NCI-H748 (cell line): ENCODE results near the gene TCEA2.

Experiments used
- DNase-seq: peaks from one replicate; lab custom pipeline; 2025; ENCODE audit not compliant: unreplicated experiment; lab: John Stamatoyannopoulos, UW

Gene TCEA2

DNA sequence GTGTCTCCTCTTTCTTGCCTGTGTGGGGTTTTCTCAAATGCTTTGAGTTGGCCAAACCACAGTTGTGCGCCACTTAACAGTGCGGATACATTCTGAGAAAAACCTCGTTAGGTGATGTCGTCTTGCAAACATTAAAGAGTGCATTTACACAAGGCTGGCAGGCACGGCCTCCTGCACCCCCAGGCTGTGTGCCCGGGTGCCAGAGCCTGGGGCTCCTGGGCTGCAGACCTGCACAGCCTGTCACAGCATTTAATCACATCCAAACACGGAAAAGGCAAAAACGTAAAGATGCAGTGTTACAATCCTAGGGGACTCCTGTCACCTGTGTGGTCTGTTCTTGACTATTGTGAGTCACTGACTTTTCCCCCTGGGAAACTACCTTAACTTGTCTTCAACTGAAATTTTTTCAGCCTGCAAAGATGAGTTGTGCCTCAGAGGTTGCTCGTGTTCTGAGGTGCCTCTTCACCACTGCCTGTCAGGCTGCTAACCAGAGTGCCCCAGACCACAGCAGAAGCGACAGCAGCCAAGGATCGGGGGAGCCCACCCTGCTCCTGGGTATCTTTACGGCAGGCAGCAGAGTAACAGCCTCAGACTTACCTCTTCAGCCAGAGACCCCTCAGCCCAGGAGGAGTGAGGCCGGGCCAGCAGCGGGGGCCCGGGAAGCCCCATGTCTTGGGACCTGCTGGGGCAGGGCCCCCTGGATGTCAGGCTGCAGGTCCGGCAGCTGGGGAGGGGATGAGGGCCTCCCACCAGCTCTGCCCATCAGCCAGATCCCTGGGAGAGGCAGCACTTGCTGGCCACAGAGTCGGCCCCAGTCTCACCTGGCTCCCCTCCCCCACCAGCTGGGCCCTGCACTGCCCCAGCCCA is 27.7 kb upstream of the TCEA2 start:
- DNase-seq = no peak

DNA sequence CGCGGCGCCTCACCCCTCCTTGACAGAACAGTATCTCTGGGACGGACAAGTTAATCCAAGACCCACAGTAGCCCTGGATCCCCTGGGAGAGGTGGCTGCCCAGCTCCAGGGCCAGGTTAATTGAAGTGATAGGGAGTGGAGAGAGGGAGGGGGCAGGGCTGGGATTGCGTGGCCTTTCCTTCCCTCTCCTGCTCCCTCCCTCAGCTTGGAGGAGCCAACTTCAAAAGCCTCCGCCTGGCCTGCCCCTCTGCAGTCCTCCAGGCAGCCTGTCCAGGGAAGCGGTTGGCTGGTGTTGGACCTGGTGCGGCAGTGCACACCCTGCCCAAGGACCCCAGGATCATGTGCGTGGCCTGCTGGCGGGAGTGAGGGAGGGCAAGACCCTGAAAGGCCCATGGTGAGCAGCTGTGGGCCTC is 27.1 kb upstream of the TCEA2 start, which contains the start of gene C20orf204:
Gene C20orf204 (plus strand): TSS at position 250 of the 413 bp plus-strand sequence. CDS start 142 bp downstream, at position 392.
- DNase-seq = no peak

DNA sequence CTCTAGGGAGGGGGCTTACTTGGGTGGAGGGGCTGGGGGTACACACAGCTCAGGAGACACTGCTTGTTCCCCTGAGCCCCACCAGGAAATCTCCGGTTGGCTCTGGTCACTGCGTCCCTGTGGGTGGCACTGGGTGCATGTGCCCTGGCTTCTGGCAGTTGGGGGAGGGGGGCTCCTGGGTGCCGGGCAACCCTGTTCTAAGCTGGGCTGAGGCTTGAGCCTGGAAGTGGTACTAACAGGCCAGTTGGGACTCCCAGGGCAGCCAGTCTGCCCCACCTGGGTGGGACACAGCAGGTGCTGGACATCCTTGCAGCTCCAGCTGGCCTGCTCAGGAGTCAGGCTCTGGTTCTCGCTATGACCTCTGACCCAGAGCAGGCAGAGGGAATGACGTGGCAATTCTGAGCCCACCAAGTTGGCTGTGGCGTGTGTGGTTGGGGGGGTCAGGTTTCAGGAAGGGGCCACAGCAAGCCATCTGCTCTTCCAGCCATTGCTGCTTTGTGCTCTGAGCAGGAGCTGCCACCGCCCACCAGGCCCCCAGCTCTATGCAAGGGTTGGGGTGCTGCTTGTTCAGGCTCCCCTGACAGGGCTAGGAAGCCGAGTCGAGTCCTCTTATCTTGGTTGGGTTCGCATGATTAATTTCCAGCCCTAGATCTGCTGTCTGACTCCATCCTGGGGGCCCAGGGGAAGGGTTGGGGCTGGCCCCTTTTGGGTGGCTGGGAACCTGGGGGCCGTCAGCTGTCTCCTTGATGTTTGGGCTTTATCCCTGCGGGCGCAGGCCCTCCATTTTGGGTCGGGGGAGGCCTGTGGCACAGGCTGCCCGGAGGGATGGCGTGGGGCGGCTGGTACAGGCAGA is 26.4 kb upstream of the TCEA2 start:
- DNase-seq = no peak

GRCh38 chr20:64037199-64037497 is 25.9 kb upstream of the TCEA2 start:
- no peak for DNase-seq

GRCh38 chr20:64037498-64038213 is 25.3 kb upstream of the TCEA2 start:
- DNase-seq = peak; percentile 52

- peak; percentile 40 for DNase-seq
These were observed 24.8 kb upstream of the TCEA2 start for GRCh38 chr20:64038224-64038564.

DNA sequence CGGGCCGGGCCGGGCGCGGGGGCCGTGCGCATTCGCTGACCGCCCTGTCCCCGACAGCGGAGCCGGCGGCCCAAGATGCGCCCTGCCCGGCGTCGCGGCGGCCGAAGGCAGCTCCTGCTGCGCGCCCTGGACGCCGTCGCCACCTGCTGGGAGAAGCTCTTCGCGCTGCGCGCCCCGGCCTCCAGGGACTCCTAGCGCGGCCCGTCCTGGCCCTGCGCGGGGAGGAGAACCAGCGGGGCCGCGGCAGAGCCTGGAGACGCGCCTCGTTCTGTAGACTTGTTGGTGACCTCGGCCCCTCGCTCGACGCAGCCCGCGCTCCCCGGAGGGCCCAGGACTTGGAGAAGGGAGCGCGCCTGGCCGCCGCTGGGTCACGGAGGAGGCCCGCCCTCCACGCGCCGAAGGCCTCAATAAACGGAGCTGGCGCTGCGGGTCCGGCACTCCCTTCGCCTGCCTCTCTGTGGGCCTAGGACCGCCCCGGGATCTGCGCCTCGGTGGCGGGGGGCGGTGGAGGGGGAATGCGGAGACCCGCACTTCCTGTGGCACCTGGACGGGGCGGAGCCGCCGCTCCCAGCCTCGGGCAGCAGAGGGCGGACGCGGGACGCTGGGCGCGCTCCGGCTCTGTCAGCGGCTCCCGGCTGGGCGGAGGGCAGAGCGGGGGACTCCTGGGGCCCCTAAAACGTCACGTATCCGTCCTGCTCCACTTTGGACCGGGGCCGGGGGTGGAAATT is 24.3 kb upstream of the TCEA2 start:
- peak; percentile 66 for DNase-seq

- DNase-seq = no peak
These were observed 23.5 kb upstream of the TCEA2 start for GRCh38 chr20:64039293-64040160.

DNA sequence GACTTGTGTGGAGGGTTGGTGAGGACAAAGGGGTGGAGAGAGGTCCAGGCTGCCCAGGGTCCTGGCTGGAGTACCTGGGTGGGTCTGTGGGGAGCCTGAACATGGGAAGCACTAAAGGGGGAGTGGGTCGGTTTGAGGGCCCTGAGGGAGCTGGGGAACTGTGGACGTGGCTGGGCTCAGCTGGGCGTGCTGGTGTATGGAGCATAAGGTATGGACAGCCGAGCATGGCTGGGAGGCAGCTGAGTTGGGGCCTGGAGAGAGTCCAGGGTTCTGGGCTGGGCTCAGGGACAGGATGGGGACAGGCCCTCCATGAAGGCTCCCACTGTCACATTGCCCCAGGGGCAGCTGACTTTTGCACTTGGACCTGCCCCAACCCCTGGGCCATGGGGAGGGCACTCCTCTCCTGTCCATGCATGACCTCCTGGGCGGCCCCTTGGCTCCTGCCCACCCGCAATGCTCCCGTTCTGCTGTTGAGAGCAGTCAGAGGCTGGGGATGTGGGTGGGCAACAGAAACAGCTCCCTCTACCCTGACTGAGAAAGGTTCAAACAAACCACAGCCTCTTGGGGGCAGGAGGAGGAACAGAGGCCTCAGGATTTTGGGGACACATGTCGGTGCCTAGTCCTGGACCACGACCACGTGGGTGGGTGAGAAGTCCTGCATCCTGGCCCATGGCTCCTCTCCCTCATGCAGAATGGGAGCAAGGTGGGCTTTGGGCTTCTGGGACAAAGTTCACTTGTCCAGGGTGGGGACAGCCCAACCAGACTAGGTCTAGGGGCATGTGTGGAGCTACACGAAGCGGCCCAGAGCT is 22.6 kb upstream of the TCEA2 start:
- no peak for DNase-seq

- DNase-seq = no peak
These were observed 21.8 kb upstream of the TCEA2 start for GRCh38 chr20:64041040-64041780.

DNA sequence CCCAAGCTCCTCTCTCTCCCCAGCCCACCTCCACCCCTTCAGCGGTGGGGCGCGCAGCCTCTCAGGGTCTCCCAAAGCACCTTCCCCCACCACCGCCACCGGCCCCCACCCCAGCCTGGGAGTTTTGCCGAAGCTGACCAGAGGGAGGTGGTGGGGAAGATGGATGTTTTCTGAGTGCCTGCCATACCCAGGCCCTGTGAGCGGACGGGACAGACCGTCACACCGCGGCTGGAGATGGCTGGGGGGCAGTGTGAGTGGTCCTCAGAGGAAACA is 21.3 kb upstream of the TCEA2 start:
- DNase-seq = no peak

DNA sequence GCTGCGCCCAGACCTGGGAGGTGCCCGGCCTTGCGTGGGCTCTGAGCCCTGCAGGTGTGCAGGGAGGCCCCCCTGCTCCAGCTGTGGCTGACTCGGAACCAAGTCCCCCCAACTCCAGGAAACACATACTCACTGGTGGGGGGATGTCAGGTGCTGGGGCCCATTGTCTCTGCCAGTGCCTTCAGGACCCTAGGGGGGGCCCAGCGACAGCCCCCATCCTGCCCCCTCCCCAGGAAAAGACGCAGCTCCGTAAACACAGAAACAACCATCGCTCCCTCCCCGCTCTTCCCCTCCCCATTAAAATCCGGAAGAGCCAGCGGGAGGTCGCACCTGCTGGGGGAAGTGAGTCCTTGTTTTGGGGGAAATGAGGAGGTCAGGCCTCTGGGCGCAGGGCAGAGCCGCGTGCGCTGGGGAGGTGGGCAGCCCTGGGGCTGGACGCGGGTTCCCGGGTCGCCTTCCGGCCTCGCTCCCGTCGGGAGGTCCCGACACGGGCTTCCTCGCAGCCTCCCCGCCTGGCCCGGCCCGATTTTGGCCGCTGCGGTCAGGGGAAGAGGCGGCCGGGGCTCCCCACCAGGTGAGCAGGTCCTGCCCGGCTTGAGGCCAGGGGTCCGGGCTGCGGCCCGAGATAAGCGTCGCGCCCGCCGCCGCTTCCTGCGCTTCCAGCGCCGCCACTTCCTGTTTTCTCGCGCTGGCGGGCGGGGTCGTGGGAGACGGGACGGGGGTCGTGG is 20.8 kb upstream of the TCEA2 start:
- peak; percentile 12 for DNase-seq

- no peak for DNase-seq
These were observed 19.2 kb upstream of the TCEA2 start for GRCh38 chr20:64043768-64044167.

DNA sequence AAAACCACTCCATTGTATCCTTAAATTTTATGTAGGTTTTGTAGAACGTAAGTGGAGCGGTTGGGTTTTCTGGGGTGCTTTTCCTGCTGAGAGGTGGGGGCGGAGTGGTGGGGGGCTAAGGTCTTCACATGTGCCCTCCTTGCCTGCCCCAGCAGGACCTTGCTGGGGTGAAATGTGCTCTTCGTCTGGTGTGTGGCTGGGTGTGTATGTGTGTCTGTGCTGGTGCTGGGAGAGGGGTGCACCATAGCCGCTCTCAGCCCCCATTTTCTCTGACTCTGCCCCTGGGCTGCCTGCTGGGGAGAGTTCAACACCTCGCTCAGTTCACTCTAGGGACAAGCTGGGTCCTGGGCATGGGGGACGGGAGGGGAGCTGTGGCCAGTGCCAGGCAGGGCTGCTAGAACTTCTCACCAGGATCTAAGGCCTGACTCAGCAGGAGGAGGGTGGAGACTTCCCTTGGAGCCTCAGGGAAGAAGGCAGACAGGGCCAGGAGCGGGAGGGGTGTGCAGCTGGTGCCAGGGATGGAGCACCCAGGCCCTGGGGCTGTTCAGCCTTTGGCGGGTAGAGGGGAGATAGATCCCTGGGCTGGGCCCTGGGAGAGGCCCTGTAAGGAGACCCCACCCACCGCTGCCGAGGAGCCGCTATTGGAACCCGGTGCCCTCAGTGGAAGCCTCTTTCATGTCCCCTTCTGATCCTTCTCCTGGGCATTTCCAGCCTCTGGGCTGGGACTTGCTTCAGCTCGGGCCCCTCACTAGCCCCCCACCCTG is 18.3 kb upstream of the TCEA2 start:
- DNase-seq = no peak

GRCh38 chr20:64045346-64046011 is 17.5 kb upstream of the TCEA2 start:
- no peak for DNase-seq

DNA sequence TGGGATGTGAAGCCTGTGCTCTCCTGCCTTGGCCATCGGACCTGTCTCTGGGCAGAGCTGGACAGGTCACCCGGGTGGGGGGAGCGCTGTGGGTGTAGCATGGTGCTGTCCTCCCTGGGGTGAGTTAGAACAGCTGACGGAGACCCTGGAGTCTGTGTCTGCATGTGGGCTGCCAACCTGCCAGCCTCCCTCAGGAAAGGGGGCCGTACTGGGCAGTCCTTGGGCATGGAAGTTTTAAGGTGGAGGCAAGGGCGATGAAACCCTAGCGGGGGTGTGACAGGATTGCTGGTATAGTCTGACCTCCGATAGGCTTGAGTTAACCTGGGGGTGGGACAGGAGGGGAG is 16.0 kb upstream of the TCEA2 start:
- no peak for DNase-seq

GRCh38 chr20:64047968-64048401 is 15.0 kb upstream of the TCEA2 start:
- peak; percentile 37 for DNase-seq
